SH-SY5Y (cell line): ENCODE data around the gene CEACAM4.

Source experiments
- GATA2 ChIP-seq: IDR thresholded peaks from 2 replicates; pipeline ENCODE4 v1.6.1; 2011; ENCODE audit warnings: mild to moderate bottlenecking, low read depth, low read length
- GATA3 ChIP-seq: IDR thresholded peaks from 2 replicates; pipeline ENCODE4 v1.6.1; 2011; ENCODE audit warnings: low read depth, mild to moderate bottlenecking, low read length, moderate library complexity

Gene CEACAM4

DNA sequence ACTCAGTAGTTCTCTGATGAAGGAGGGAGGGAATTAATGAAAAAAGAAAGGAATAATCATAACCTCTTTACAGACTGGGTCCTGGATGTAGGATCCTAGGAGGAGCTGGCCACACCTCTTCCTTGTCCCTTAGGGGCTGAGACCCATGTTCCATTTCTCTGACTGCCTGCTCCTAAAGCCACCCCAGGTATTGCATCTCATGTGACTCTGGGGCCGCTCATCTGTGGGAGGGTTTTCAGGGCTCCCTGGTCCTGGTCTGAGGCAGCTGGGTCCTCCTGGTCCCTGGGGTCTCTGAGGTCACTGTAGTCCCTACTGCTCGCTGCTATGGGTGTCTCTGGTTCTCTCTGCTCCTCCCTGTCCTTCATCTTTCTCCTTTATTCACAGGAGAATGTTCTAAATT is 48.0 kb downstream of the CEACAM4 start:
- TF ChIP-seq GATA2 (no peak), GATA3 (no peak)

DNA sequence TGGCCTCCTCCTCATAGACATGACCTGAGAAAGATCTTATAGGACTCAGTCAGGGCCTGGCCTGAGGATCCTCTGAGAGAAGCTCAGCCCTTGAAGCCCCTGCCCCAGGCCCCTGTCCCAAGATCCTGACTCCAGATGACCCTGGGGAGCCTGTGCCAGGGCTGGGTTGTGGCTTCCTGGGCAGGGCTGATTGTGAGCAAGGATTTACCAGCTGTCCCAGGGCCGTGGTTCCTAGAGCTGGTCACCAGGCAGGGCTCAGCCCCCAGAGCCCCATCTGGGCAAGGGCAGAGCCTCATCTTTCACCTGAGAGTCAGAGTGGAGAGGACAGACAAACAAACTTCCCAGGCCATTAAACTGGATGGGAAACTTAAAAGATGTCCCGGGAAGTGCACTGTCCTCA is 49.0 kb downstream of the CEACAM4 start:
- TF ChIP-seq GATA2 (no peak), GATA3 (no peak)

DNA sequence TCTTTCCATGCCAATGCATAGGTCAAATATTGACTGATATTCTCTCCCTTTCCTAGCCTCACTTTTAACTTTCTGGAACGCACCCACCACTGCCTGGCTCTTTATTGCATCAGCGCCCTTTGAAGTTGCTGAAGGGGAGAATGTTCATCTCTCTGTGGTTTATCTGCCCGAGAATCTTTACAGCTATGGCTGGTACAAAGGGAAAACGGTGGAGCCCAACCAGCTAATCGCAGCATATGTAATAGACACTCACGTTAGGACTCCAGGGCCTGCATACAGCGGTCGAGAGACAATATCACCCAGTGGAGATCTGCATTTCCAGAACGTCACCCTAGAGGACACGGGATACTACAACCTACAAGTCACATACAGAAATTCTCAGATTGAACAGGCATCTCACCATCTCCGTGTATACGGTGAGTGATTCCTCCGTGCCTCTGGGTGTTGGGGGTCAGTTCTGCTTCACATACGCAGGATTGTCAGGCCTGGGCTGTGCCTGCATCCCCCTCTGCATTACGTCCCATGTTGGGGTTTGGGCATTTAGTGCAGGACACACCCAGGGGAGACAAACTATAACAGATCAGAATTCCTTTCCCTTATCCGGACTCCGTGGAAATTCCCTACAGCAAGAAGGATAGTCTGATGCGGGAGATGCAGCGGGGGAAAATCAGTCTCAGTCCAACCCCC is 49.6 kb downstream of the CEACAM4 start:
- TF ChIP-seq GATA2 = no peak
- no peak for TF ChIP-seq GATA3

DNA sequence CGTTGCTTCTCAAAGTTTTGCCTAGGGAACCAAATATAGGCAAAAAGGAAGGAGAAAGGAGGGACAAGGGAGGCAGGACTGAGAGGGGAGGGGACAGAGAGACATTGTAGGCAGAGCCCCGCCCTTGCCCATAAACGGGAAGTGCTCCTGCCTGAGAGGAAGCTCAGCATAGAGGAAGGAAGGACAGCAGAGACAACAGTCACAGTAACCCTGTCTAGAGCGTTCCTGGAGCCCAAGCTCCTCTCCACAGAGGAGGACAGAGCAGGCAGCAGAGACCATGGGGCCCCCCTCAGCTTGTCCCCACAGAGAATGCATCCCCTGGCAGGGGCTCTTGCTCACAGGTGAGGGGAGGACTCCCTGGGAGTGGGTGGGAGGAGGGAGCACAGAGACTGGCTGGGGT is 50.9 kb downstream of the CEACAM4 start, which contains the start of gene CEACAM21:
TSS of gene CEACAM21 (plus strand) at position 169 of the 400 bp plus-strand sequence. CDS start at position 278, 109 bp downstream.
- no peak for TF ChIP-seq GATA2
- TF ChIP-seq GATA3 = no peak

DNA sequence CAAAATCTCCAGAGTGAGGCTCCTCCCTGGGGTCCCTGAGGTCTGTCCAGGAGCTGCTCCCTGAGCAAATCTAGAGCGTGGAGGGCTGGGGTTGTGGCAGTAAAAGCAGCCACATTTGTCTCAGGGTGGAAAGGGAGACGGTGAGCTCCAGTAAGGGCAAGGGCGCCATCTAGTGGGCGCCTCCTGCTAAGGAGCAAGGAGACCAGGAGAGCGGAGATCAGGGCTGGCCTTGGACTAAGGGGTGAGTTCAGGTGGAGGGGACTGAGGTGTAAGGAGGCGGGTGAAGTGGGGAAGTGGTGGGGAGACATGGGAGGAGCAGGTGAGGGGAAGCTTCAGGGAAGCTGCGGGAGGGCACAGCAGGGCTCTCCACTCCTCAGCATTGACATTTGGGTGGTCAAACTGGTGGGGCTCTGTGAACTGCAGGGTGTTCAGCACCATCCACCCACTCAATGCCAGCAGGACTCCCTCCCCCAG is 56.2 kb downstream of the CEACAM4 start:
- TF ChIP-seq GATA3 (no peak), GATA2 (no peak)

DNA sequence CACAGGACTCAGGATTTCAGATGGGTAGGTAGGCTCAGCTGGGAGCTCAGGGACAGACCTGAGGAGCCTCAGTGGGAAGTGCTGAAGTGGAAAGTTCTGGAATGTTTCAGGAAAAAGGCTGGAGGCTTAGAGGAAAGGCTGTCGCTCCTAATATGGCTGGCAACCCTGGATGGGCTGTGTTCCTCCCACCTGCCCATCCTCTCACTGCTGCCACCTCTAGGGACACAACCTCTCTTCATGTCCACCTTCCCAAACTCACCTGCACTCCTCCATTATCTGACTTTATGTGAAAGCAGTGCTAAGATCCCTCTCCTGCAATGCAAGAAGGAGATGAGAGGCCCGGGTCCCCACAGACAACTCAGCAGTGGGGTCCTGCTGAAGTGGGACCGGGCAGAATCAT is 56.7 kb downstream of the CEACAM4 start:
- TF ChIP-seq GATA3 (no peak), GATA2 (no peak)

DNA sequence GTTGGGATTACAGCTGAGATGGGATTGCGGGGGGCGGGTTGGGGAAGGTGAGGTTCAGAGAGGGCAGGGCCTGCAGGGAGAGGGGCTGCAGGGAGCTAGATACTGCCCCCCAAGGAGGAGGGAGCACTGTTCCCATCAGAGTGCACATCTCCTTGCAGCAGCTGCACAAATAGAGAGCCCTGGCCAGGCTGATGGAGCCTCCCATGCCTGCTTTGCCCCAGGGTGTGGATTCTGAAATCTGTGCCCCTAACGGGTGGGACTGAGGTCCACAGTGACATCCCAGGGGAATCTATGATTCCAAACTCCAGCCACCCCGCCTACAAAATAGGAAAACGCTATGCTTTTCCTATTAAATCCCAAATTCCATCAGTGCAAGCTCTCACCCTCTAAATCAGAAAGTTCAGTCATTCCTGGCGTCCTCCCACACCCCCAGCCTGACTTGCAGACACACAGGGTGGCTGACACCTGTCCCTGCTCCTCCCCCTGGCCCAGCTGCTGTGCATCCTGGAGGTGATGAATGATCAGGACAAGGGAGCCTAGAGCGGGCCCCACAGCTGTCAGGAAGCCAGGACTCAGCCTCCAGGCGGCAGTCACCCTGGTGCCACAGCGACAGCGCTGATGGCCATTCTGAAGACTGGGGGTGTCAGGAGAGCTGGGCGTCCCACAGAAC is 57.3 kb downstream of the CEACAM4 start:
- no peak for TF ChIP-seq GATA3
- no peak for TF ChIP-seq GATA2
